Stimulated activated CD8-positive, alpha-beta memory T cell treated with anti-CD3 and anti-CD28 coated beads, Interleukin-7, amount 100 ng/mL, for 1 hour (primary cell): ENCODE results near the gene SAMHD1.
"Not testable (repeated sequence)": the region's sequence is repeated elsewhere in the genome, so short reads cannot be mapped to it uniquely, and the experiment has no call there.

Source experiments
- DNase-seq, 2 donors: peaks; one replicate each; pipeline ENCODE4 v3.0.0-alpha.2; 2020; ENCODE audit warnings: low read depth in 2 of 2

SAMHD1 gene

GRCh38 chr20:36852187-36852586 is 99.3 kb downstream of the SAMHD1 start:
- DNase-seq = no peak

- DNase-seq = no peak
Observed at GRCh38 chr20:36851490-36851889, 100.0 kb downstream of the SAMHD1 start.

GRCh38 chr20:36850759-36851158 is 100.7 kb downstream of the SAMHD1 start:
- no peak for DNase-seq

GRCh38 chr20:36849333-36850065 is 102.0 kb downstream of the SAMHD1 start:
- no peak for DNase-seq

GRCh38 chr20:36848677-36849076 is 102.8 kb downstream of the SAMHD1 start:
- no peak for DNase-seq

GRCh38 chr20:36848078-36848660 is 103.3 kb downstream of the SAMHD1 start:
- no peak for DNase-seq

- no peak for DNase-seq
Observed at GRCh38 chr20:36847710-36848040, 103.8 kb downstream of the SAMHD1 start.

GRCh38 chr20:36847009-36847709 is 104.3 kb downstream of the SAMHD1 start:
- no peak for DNase-seq

- DNase-seq = no peak
Observed at GRCh38 chr20:36845288-36845971, 106.1 kb downstream of the SAMHD1 start.

GRCh38 chr20:36841030-36841429 is 110.5 kb downstream of the SAMHD1 start:
- DNase-seq = not testable (repeated sequence)
